A673 (cell line): Measurements from ENCODE around the gene SORCS1. TPM values are rescaled to one million over a fixed set of nuclear protein-coding genes. Genes with fewer than 3 reads are reported as not detected.

ENCODE experiments used
- BruUV-seq: library from RNA; stranded (reverse); fragments of 400-500 nt; replicated peaks from 2 replicates; lab custom pipeline; 2021; lab: Mats Ljungman, UMichigan
- CTCF ChIA-PET: fragments of 300-600 bp; sonication (Branson Sonifier 250); formaldehyde crosslinking; loops from one replicate; lab custom pipeline; 2022; ENCODE audit warnings: antibody characterized with exemption; lab: Charles Lee
- POLR2A ChIA-PET: fragments of 300-600 bp; sonication (Branson Sonifier 250); formaldehyde crosslinking; loops from one replicate; lab custom pipeline; 2022; ENCODE audit warnings: antibody characterized with exemption; ENCODE audit not compliant: low non-redundant PET; lab: Charles Lee
- DNase-seq: peaks from one replicate; pipeline ENCODE4 v3.0.0-alpha.2; 2015; ENCODE audit warnings: low spot score
- H3K27ac ChIP-seq: fragments of 200-600 bp; sonication (generic); 2 replicates; pipeline ENCODE4 v1.5.1; 2016; ENCODE audit warnings: mixed run types, low read depth, mild to moderate bottlenecking, mixed read lengths, antibody characterized with exemption, low read length; ENCODE audit not compliant: poor library complexity, severe bottlenecking
- H3K27me3 ChIP-seq: fragments of 200-600 bp; sonication (generic); replicated peaks from 2 replicates; pipeline ENCODE4 v1.6.1; 2017; ENCODE audit warnings: mixed run types, low read depth, mild to moderate bottlenecking, mixed read lengths, antibody characterized with exemption, low read length; ENCODE audit not compliant: insufficient read depth, poor library complexity
- H3K36me3 ChIP-seq: fragments of 200-600 bp; sonication (generic); 2 replicates; pipeline ENCODE4 v1.6.1; 2016; ENCODE audit warnings: mixed run types, mild to moderate bottlenecking, mixed read lengths, antibody characterized with exemption, low read length; ENCODE audit not compliant: insufficient read depth, poor library complexity, severe bottlenecking
- H3K4me1 ChIP-seq: fragments of 200-600 bp; sonication (generic); 2 replicates; pipeline ENCODE4 v1.6.1; 2017; ENCODE audit warnings: mixed run types, mild to moderate bottlenecking, mixed read lengths, antibody characterized with exemption, low read length; ENCODE audit not compliant: insufficient read depth, poor library complexity, severe bottlenecking
- H3K4me3 ChIP-seq: fragments of 200-600 bp; sonication (generic); 2 replicates; pipeline ENCODE4 v1.5.1; 2016; ENCODE audit warnings: low read depth, mixed run types, mild to moderate bottlenecking, mixed read lengths, low read length; ENCODE audit not compliant: poor library complexity, severe bottlenecking
- H3K9me3 ChIP-seq: fragments of 200-600 bp; sonication (generic); 2 replicates; pipeline ENCODE4 v1.6.1; 2016; ENCODE audit warnings: mixed run types, low read depth, mild to moderate bottlenecking, mixed read lengths, antibody characterized with exemption, low read length; ENCODE audit not compliant: poor library complexity, severe bottlenecking
- EZH2 ChIP-seq: fragments of 200-600 bp; sonication (generic); IDR thresholded peaks from 2 replicates; pipeline ENCODE4 v1.6.1; 2017; ENCODE audit warnings: borderline replicate concordance, low read depth, mild to moderate bottlenecking, mixed read lengths, antibody characterized with exemption, low read length; ENCODE audit not compliant: poor library complexity, severe bottlenecking
- intact Hi-C: fragments of 100-400 bp; cut with micrococcal nuclease; formaldehyde crosslinking; loops from one replicate; pipeline ENCODE4 v1.10.0; 2022; ENCODE audit not compliant: unreplicated experiment
- total RNA-seq: library from RNA; stranded (reverse); gene quantifications from 2 replicates; pipeline ENCODE4 v1.2.3, GENCODE V29; 2021
- TF ChIP-seq, protein P1 (sequence below): fragments of 300-800, 200-600 bp; sonication (generic); conservative IDR thresholded peaks from 2 replicates; pipeline ENCODE4 v1.5.1; 2017; ENCODE audit warnings: low read depth, mild to moderate bottlenecking, antibody characterized with exemption, low read length, moderate library complexity, mixed read lengths

Gene SORCS1
- total RNA-seq, 1 experiment from 2014 or later: 0.34 TPM

DNA sequence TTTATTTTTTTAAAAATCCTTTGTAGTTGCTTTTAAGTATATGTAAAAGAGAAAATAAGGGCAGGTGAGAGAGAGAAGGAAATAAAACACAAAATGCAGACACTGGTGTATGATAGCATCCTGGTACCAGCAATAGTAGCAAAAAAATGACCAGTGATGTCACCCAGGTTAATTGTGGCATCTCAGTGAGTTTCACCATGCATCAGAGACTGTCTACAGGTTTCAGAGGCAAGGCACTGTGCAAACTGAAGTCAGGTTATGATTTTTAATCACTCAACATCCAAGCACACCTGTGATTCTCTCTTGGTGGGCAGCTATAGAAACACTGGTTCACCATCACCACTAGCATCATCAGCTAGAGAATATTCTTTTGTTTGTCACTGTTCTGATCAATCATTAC lies 509.3 kb downstream of the SORCS1 start:
- intact Hi-C loops: no loop called here
- POLR2A ChIA-PET: no interaction called here
- no peaks in the 10 kb centered on the region for H3K36me3 ChIP-seq
- H3K27ac ChIP-seq: no peak overlapping the region
- H3K4me3 ChIP-seq: no peak overlapping the region
- no peak for TF ChIP-seq EZH2
- TF ChIP-seq, protein P1, sequence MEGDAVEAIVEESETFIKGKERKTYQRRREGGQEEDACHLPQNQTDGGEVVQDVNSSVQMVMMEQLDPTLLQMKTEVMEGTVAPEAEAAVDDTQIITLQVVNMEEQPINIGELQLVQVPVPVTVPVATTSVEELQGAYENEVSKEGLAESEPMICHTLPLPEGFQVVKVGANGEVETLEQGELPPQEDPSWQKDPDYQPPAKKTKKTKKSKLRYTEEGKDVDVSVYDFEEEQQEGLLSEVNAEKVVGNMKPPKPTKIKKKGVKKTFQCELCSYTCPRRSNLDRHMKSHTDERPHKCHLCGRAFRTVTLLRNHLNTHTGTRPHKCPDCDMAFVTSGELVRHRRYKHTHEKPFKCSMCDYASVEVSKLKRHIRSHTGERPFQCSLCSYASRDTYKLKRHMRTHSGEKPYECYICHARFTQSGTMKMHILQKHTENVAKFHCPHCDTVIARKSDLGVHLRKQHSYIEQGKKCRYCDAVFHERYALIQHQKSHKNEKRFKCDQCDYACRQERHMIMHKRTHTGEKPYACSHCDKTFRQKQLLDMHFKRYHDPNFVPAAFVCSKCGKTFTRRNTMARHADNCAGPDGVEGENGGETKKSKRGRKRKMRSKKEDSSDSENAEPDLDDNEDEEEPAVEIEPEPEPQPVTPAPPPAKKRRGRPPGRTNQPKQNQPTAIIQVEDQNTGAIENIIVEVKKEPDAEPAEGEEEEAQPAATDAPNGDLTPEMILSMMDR: no peak
- no peaks in the 10 kb centered on the region for H3K4me1 ChIP-seq
- CTCF ChIA-PET: no interaction called here
- no peak for DNase-seq
- H3K27me3 ChIP-seq: no peaks in the 10 kb centered on the region
- no peaks in the 10 kb centered on the region for H3K9me3 ChIP-seq
- BruUV-seq: no TSS peak

DNA sequence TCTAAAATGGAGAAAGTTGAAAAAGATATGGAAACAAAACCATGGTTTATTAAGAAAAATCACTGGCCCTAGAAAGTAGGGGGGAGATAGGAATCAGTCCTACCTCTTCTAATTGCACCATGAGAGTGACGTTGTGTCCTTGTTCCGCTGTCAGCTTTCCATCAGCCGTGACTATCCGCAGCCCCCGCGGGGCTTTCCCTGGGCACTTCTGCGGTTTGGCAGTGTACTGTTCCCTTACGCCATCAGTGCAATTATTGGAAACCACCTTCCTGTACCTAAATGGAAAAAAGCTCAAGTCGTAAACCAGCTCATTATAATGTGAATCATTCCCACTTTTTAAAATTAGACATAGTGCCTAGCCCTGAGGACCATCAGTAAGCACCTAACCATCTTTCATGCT lies 512.2 kb downstream of the SORCS1 start:
- Histone ChIP-seq H3K27me3 (no peaks in the 10 kb centered on the region), H3K4me1 (no peaks in the 10 kb centered on the region), H3K36me3 (no peaks in the 10 kb centered on the region), H3K4me3 (no peak overlapping the region), H3K9me3 (no peaks in the 10 kb centered on the region), H3K27ac (no peak overlapping the region)
- DNase-seq: peak; percentile 23
- ChIA-PET CTCF (no interaction called here), POLR2A (no interaction called here)
- no TSS peak for BruUV-seq
- no peak for TF ChIP-seq EZH2
- TF ChIP-seq, protein P1: no peak
- intact Hi-C loops: no loop called here

DNA sequence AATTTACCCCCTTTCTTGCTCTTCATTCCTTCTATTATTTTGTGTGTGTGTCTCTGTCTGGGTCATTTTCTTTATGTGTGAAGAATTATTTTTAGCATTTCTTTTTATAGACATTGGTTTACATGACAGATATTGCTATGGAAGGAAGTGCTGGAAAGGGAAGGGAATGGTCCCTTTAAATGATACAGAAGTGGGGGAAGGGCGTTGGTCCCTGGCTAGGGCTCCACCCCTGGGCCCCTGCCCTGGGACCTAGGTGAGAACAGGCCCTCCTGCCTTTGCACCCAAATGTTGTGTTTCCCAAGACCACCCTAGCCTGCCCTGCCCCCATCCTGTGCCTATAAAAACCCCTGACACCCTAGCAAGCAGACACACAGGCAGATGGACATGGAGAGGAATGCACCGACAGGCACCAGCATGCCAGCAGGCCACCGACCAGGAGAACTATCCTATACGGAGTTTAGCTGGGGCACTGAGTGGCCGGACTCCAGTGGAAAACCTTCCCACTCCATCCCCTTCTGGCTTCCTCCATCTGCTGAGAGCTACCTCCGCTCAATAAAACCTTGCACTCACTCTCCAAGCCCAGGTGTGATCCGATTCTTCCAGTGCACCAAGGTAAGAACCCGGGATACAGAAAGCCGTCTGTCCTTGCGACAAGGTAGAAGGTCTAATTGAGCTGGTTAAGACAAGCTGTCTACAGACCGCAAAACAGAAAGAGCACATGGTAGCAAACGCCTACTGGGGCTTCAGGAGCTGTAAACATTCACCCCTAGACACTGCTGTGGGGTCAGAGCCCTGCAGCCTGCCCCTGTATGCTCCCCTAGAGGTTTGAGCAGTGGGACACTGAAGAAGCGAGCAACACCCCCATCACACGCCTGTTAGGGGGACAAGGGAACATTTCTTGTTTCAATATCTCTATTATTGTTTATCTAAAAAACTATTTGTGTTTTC lies 515.7 kb downstream of the SORCS1 start:
- Histone ChIP-seq H3K36me3 (no peaks in the 10 kb centered on the region), H3K4me3 (no peak overlapping the region), H3K9me3 (no peaks in the 10 kb centered on the region), H3K27me3 (no peaks in the 10 kb centered on the region), H3K27ac (no peak overlapping the region), H3K4me1 (no peaks in the 10 kb centered on the region)
- DNase-seq: no peak
- intact Hi-C loops: no loop called here
- TF ChIP-seq, protein P1: no peak
- no peak for TF ChIP-seq EZH2
- BruUV-seq: no TSS peak
- POLR2A ChIA-PET: no interaction called here
- CTCF ChIA-PET: interaction anchor here (0.7 kb wide), 1 partner anchor 832 kb away, joined by 4 read pairs; no protein-coding TSS in a partner anchor
